ENCODE results near the gene NEDD1.
A peak's percentile ranks its signal among the peaks of the same experiment; 100 is the strongest.

NEDD1 gene

GRCh38 chr12:96881608-96882007 is 25.4 kb upstream of the NEDD1 start:
- Mint-ChIP-seq H3K9me3 (no peaks in the 10 kb centered on the region), H3K27me3 (peaks cover 6 to 17% of the 10 kb centered on the region in 2 donors), H3K4me1 (no peaks in the 10 kb centered on the region), H3K36me3 (no peaks in the 10 kb centered on the region), H3K27ac (no peak overlapping the region), H3K4me3 (no peak overlapping the region)
- ATAC-seq (replicated peaks) (no peak), DNase-seq (no peak)

GRCh38 chr12:96882862-96883261 is 24.2 kb upstream of the NEDD1 start:
- no peak for ATAC-seq (replicated peaks)
- no peak overlapping the region for H3K4me3 Mint-ChIP-seq

GRCh38 chr12:96883571-96883970 is 23.5 kb upstream of the NEDD1 start:
- Mint-ChIP-seq H3K9me3 (no peaks in the 10 kb centered on the region), H3K4me3 (no peak overlapping the region), H3K27me3 (peaks cover 1 to 11% of the 10 kb centered on the region in 2 donors), H3K27ac (no peak overlapping the region), H3K4me1 (no peaks in the 10 kb centered on the region), H3K36me3 (no peaks in the 10 kb centered on the region)
- ATAC-seq (replicated peaks) (no peak), DNase-seq (no peak)

More at GRCh38 chr12:96882862-96883261, 24.2 kb upstream of the NEDD1 start:
- Mint-ChIP-seq H3K27me3 (peaks cover 6 to 17% of the 10 kb centered on the region in 2 donors), H3K9me3 (no peaks in the 10 kb centered on the region), H3K27ac (no peak overlapping the region), H3K4me1 (no peaks in the 10 kb centered on the region), H3K36me3 (no peaks in the 10 kb centered on the region)
- no peak for DNase-seq

GRCh38 chr12:96886998-96887677 is 19.9 kb upstream of the NEDD1 start:
- Mint-ChIP-seq H3K4me1 (no peaks in the 10 kb centered on the region), H3K4me3 (no peak overlapping the region), H3K36me3 (no peaks in the 10 kb centered on the region), H3K27me3 (peaks cover 12 to 20% of the 10 kb centered on the region in 2 donors), H3K27ac (no peak overlapping the region), H3K9me3 (no peaks in the 10 kb centered on the region)
- ATAC-seq (replicated peaks), result no peak
- no peak for DNase-seq

GRCh38 chr12:96889273-96889933 is 17.7 kb upstream of the NEDD1 start:
- no peaks in the 10 kb centered on the region for H3K4me1 Mint-ChIP-seq
- H3K9me3 Mint-ChIP-seq, result no peaks in the 10 kb centered on the region
- ATAC-seq (replicated peaks) (no peak), DNase-seq (no peak)
- H3K27ac Mint-ChIP-seq, result no peak overlapping the region
- H3K4me3 Mint-ChIP-seq, result no peak overlapping the region
- H3K36me3 Mint-ChIP-seq, result peaks cover 0 to 4% of the 10 kb centered on the region in 2 donors
- H3K27me3 Mint-ChIP-seq, result peaks cover 20 to 28% of the 10 kb centered on the region in 2 donors

- H3K4me3 Mint-ChIP-seq, result no peak overlapping the region
- DNase-seq (no peak), ATAC-seq (replicated peaks) (no peak)
Measured at GRCh38 chr12:96890331-96890730, 16.7 kb upstream of the NEDD1 start.

GRCh38 chr12:96892104-96892503 is 15.0 kb upstream of the NEDD1 start:
- DNase-seq (no peak), ATAC-seq (replicated peaks) (no peak)
- peaks cover 0 to 4% of the 10 kb centered on the region in 2 donors for H3K36me3 Mint-ChIP-seq
- H3K4me1 Mint-ChIP-seq, result no peaks in the 10 kb centered on the region
- peaks cover 17 to 20% of the 10 kb centered on the region in 2 donors for H3K27me3 Mint-ChIP-seq
- no peak overlapping the region for H3K27ac Mint-ChIP-seq
- H3K4me3 Mint-ChIP-seq, result no peak overlapping the region
- no peaks in the 10 kb centered on the region for H3K9me3 Mint-ChIP-seq

More at GRCh38 chr12:96890331-96890730, 16.7 kb upstream of the NEDD1 start:
- Mint-ChIP-seq H3K27me3 (peaks cover 20 to 28% of the 10 kb centered on the region in 2 donors), H3K4me1 (no peaks in the 10 kb centered on the region), H3K36me3 (peaks cover 0 to 4% of the 10 kb centered on the region in 2 donors), H3K27ac (no peak overlapping the region), H3K9me3 (no peaks in the 10 kb centered on the region)

- H3K27me3 Mint-ChIP-seq, result peaks cover 6% of the 10 kb centered on the region in 2 donors
- H3K27ac Mint-ChIP-seq, result no peak overlapping the region
- no peaks in the 10 kb centered on the region for H3K4me1 Mint-ChIP-seq
- H3K4me3 Mint-ChIP-seq, result no peak overlapping the region
- H3K9me3 Mint-ChIP-seq, result no peaks in the 10 kb centered on the region
- H3K36me3 Mint-ChIP-seq, result peaks cover 0 to 4% of the 10 kb centered on the region in 2 donors
- no peak for DNase-seq
- ATAC-seq (replicated peaks), result no peak
Measured at GRCh38 chr12:96897421-96897820, 9.6 kb upstream of the NEDD1 start.

- H3K27me3 Mint-ChIP-seq, result no peaks in the 10 kb centered on the region
Measured at GRCh38 chr12:96901175-96901574, 5.9 kb upstream of the NEDD1 start.

GRCh38 chr12:96902076-96902475 is 5.0 kb upstream of the NEDD1 start:
- no peaks in the 10 kb centered on the region for H3K27me3 Mint-ChIP-seq
- H3K4me3 Mint-ChIP-seq, result no peak overlapping the region
- H3K4me1 Mint-ChIP-seq, result peaks cover 3 to 8% of the 10 kb centered on the region in 2 donors
- H3K27ac Mint-ChIP-seq, result no peak overlapping the region
- no peak for ATAC-seq (replicated peaks)
- no peaks in the 10 kb centered on the region for H3K9me3 Mint-ChIP-seq
- no peak for DNase-seq
- H3K36me3 Mint-ChIP-seq, result no peaks in the 10 kb centered on the region

More at GRCh38 chr12:96901175-96901574, 5.9 kb upstream of the NEDD1 start:
- DNase-seq (no peak), ATAC-seq (replicated peaks) (no peak)
- Mint-ChIP-seq H3K27ac (no peak overlapping the region), H3K4me1 (peaks cover 2 to 3% of the 10 kb centered on the region in 2 donors), H3K4me3 (no peak overlapping the region), H3K9me3 (no peaks in the 10 kb centered on the region), H3K36me3 (no peaks in the 10 kb centered on the region)

- peak overlapping the region; percentile 91 to 93 for H3K4me3 Mint-ChIP-seq
- DNase-seq, result no peak
- peaks cover 2 to 9% of the 10 kb centered on the region in 2 donors for H3K36me3 Mint-ChIP-seq
- H3K27ac Mint-ChIP-seq, result peak overlapping the region; percentile 98
- peaks cover 20 to 39% of the 10 kb centered on the region in 2 donors for H3K4me1 Mint-ChIP-seq
- H3K9me3 Mint-ChIP-seq, result no peaks in the 10 kb centered on the region
- H3K27me3 Mint-ChIP-seq, result no peaks in the 10 kb centered on the region
- ATAC-seq (replicated peaks), result no peak
Measured at GRCh38 chr12:96906498-96906848, 584 bp upstream of the NEDD1 start.

GRCh38 chr12:96907671-96908422 is 790 bp downstream of the NEDD1 start:
- peak; percentile 40 to 41 for ATAC-seq (replicated peaks)
- H3K9me3 Mint-ChIP-seq, result no peaks in the 10 kb centered on the region
- peak overlapping the region; percentile 98 for H3K27ac Mint-ChIP-seq
- no peak for DNase-seq
- H3K4me1 Mint-ChIP-seq, result peaks cover 21 to 41% of the 10 kb centered on the region in 2 donors
- H3K4me3 Mint-ChIP-seq, result peak overlapping the region; percentile 91 to 93
- H3K27me3 Mint-ChIP-seq, result no peaks in the 10 kb centered on the region
- peaks cover 3 to 9% of the 10 kb centered on the region in 2 donors for H3K36me3 Mint-ChIP-seq

GRCh38 chr12:96908423-96908675 is 1.3 kb downstream of the NEDD1 start:
- peaks cover 5 to 13% of the 10 kb centered on the region in 2 donors for H3K36me3 Mint-ChIP-seq
- no peak for ATAC-seq (replicated peaks)
- peak overlapping the region; percentile 91 to 93 for H3K4me3 Mint-ChIP-seq
- no peak for DNase-seq
- no peaks in the 10 kb centered on the region for H3K27me3 Mint-ChIP-seq
- peaks cover 21 to 41% of the 10 kb centered on the region in 2 donors for H3K4me1 Mint-ChIP-seq
- no peaks in the 10 kb centered on the region for H3K9me3 Mint-ChIP-seq
- no peak overlapping the region for H3K27ac Mint-ChIP-seq

- Mint-ChIP-seq H3K4me3 (no peak overlapping the region), H3K27me3 (no peaks in the 10 kb centered on the region), H3K36me3 (peaks cover 15 to 29% of the 10 kb centered on the region in 2 donors), H3K4me1 (peaks cover 23 to 40% of the 10 kb centered on the region in 2 donors), H3K9me3 (peaks cover 0 to 2% of the 10 kb centered on the region in 2 donors), H3K27ac (no peak overlapping the region)
- DNase-seq (no peak), ATAC-seq (replicated peaks) (no peak)
Measured at GRCh38 chr12:96912261-96912660, 5.2 kb downstream of the NEDD1 start.
